Nephron progenitor cell (in vitro differentiated cells): ENCODE measurements around the gene ACSM5.

Experiments
- DNase-seq: peaks from one replicate; pipeline ENCODE4 v3.0.0; 2021
- H3K27ac Mint-ChIP-seq: 2 replicates; pipeline ENCODE4 v1.8.0; 2021; ENCODE audit warnings: mild to moderate bottlenecking, moderate library complexity, mixed read lengths
- H3K27me3 Mint-ChIP-seq: 2 replicates; pipeline ENCODE4 v1.8.0; 2021; ENCODE audit warnings: mild to moderate bottlenecking, low read depth, mixed read lengths; ENCODE audit not compliant: poor library complexity
- H3K36me3 Mint-ChIP-seq: 2 replicates; pipeline ENCODE4 v1.8.0; 2021; ENCODE audit warnings: low read depth, mixed read lengths
- H3K4me1 Mint-ChIP-seq: 2 replicates; pipeline ENCODE4 v1.8.0; 2021; ENCODE audit warnings: mixed read lengths
- H3K4me3 Mint-ChIP-seq: 2 replicates; pipeline ENCODE4 v1.8.0; 2021; ENCODE audit warnings: mild to moderate bottlenecking, moderate library complexity, mixed read lengths
- H3K9me3 Mint-ChIP-seq: 2 replicates; pipeline ENCODE4 v1.8.0; 2021; ENCODE audit warnings: mild to moderate bottlenecking, moderate library complexity, mixed read lengths
- TF ChIP-seq, protein P1 (sequence below): fragments of 200-600 bp; sonication (generic); IDR thresholded peaks from 2 replicates; pipeline ENCODE4 v1.5.0; 2021; ENCODE audit warnings: antibody characterized with exemption

The ACSM5 gene

DNA sequence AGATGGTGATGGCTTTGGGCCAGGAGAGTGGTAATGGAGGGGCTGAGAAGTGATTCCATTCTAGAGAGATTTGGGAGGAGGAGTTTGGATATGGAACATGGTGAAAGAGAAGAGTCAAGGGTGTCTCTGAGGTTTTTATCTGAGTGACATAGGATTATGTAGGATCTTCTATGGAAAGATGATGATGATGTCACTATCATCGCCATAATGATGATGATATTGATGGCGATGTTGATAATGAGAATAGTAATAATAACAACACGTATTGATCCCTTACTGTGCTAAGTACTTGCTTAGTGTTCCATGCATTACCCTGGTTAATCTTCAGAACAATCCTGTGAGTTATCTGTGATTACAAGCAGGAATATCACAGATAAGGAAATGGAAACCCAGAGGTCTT lies 21.4 kb upstream of the ACSM5 start:
- Mint-ChIP-seq H3K36me3 (no peaks in the 10 kb centered on the region), H3K9me3 (no peaks in the 10 kb centered on the region), H3K27ac (no peak overlapping the region), H3K4me1 (no peaks in the 10 kb centered on the region), H3K27me3 (peaks cover 26% of the 10 kb centered on the region), H3K4me3 (no peak overlapping the region)
- TF ChIP-seq, protein P1, sequence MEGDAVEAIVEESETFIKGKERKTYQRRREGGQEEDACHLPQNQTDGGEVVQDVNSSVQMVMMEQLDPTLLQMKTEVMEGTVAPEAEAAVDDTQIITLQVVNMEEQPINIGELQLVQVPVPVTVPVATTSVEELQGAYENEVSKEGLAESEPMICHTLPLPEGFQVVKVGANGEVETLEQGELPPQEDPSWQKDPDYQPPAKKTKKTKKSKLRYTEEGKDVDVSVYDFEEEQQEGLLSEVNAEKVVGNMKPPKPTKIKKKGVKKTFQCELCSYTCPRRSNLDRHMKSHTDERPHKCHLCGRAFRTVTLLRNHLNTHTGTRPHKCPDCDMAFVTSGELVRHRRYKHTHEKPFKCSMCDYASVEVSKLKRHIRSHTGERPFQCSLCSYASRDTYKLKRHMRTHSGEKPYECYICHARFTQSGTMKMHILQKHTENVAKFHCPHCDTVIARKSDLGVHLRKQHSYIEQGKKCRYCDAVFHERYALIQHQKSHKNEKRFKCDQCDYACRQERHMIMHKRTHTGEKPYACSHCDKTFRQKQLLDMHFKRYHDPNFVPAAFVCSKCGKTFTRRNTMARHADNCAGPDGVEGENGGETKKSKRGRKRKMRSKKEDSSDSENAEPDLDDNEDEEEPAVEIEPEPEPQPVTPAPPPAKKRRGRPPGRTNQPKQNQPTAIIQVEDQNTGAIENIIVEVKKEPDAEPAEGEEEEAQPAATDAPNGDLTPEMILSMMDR, result no peak
- no peak for DNase-seq

DNA sequence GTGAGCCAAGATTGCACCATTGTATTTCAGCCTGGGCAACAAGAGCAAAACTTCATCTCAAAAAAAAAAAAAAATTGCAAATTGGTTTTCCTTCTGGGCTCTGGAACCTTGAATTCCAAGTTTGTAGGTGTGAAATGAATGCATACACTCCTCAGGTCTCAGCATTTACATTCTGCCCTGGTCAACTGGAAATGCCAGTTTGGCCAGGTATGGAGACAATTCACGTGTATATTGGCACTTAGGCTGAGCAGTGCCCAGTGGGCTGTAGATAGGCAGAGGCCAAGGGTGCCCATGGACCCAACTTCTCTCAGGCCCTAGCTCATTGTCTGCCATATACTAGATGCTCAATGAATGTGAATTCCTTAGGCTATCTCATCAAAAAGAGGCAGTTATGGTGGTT lies 20.5 kb upstream of the ACSM5 start:
- no peak overlapping the region for H3K27ac Mint-ChIP-seq
- no peaks in the 10 kb centered on the region for H3K4me1 Mint-ChIP-seq
- H3K9me3 Mint-ChIP-seq, result no peaks in the 10 kb centered on the region
- H3K4me3 Mint-ChIP-seq, result no peak overlapping the region
- DNase-seq, result no peak
- TF ChIP-seq, protein P1, result no peak
- peaks cover 30% of the 10 kb centered on the region for H3K27me3 Mint-ChIP-seq
- H3K36me3 Mint-ChIP-seq, result no peaks in the 10 kb centered on the region

DNA sequence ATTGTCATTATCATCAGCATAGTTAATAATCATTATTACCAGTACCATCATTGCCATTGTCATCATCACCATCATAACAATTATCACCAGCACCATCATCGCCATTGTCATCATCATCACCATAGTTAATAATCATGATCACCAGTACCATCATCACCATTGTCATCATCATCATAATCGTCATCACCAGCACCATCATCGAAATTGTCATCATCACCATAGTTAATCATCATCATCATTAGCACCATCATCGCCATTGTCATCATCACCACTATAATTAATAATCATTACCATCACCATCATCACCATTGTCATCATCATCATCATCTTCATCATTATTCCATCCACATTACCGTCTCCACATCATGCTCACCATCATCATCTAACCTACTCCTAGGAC lies 18.3 kb upstream of the ACSM5 start:
- TF ChIP-seq, protein P1, result no peak
- Mint-ChIP-seq H3K4me1 (no peaks in the 10 kb centered on the region), H3K9me3 (no peaks in the 10 kb centered on the region), H3K4me3 (no peak overlapping the region), H3K27ac (no peak overlapping the region), H3K36me3 (no peaks in the 10 kb centered on the region), H3K27me3 (peaks cover 26% of the 10 kb centered on the region)
- no peak for DNase-seq

DNA sequence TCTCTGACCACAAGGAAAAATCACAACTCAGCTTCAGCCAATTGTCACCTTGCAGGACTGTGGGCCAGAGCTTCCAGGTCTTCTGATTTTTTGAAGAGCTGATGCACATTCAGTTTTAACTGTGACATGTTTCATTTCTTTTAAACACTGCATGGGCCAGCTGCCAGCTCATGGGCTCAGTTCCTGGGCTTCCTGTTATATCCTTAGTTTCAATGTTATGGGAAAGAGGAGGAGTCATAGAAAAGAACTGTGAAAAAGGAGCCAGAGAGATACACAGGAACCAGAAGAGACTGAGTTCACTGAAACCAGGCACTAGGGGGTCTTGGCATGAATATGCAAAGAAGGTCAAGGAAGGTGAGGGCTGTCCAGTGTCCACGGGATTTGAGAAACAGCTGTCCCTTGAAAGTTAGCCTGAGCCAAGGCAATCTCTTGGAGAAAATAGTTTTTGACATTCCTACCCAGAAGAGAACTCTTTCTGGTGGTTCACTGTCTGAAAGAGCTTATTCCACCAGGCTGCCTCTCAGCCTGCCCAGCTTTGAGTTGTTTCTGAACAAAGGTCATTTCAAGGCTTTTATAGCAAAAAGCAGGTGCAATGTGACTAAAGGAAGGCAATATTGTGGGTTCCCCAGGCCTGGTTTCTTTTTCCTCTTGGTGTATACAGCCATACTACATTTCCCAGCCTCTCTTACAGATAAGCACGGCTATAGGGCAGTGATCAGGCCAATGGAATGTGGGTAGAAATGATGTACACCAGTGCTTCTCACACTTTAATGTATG lies 15.3 kb upstream of the ACSM5 start:
- Mint-ChIP-seq H3K9me3 (no peaks in the 10 kb centered on the region), H3K27ac (no peak overlapping the region), H3K4me1 (no peaks in the 10 kb centered on the region), H3K36me3 (no peaks in the 10 kb centered on the region), H3K27me3 (peaks cover 9% of the 10 kb centered on the region), H3K4me3 (no peak overlapping the region)
- TF ChIP-seq, protein P1, result no peak
- DNase-seq, result no peak

DNA sequence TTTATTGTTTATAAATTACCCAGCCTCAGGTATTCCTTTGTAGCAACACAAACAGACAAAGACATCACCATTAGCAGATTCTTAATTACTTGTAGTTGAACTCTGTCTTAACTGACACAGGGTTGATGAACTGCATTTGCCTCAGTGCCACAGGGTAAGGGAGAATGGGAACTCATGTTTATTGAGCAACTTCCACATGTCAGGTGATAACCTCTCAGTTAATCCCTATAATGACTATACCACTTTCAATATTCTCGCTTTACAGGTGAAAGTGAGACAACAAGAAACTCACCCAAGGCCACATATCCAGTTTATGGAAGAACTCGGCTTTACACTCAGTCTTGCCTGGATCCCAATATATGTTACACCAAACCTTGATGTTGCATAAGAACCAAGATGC lies 13.4 kb upstream of the ACSM5 start:
- Mint-ChIP-seq H3K9me3 (no peaks in the 10 kb centered on the region), H3K36me3 (no peaks in the 10 kb centered on the region), H3K27me3 (peaks cover 4% of the 10 kb centered on the region), H3K4me3 (no peak overlapping the region), H3K27ac (no peak overlapping the region), H3K4me1 (no peaks in the 10 kb centered on the region)
- DNase-seq, result no peak
- TF ChIP-seq, protein P1, result no peak

DNA sequence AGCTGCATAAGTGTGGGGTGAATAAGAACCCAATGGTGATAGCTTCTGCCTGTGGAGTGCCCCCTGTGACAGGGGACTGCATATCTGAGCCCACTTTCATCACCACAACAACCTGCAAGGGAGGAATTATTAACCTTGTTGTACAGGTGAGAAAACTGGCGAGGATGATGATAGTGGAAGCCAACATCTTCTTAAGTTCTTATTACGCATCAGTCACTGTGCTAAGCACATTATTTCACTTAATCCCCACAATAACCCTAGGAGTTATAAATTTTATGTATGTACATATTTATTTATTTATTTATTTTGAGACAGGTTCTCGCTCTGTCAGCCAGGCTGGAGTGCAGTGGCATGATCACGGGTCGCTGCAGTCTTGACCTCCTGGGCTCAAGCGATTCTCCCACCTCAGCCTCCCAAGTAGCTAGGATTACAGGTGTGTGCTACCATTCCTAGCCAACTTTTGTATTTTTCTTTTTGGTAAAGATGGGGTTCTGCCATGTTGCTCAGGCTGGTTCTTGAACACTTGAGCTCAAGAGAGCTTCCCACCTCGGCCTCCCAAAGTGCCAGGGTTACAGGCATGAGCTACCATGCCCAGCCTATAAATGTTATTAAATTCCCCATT lies 12.4 kb upstream of the ACSM5 start:
- DNase-seq, result no peak
- no peak overlapping the region for H3K4me3 Mint-ChIP-seq
- H3K36me3 Mint-ChIP-seq, result no peaks in the 10 kb centered on the region
- no peaks in the 10 kb centered on the region for H3K9me3 Mint-ChIP-seq
- peaks cover 5% of the 10 kb centered on the region for H3K27me3 Mint-ChIP-seq
- peaks cover 3% of the 10 kb centered on the region for H3K4me1 Mint-ChIP-seq
- TF ChIP-seq, protein P1, result no peak
- no peak overlapping the region for H3K27ac Mint-ChIP-seq
